Stimulated activated CD4-positive, alpha-beta T cell treated with anti-CD3 and anti-CD28 coated beads, Interleukin-12 subunit alpha, Interleukin-12 subunit beta, amount 100 ng/mL, for 24 hours (primary cell): ENCODE measurements around the gene FAM83B.
"Not testable (repeated sequence)": the region's sequence is repeated elsewhere in the genome, so short reads cannot be mapped to it uniquely, and the experiment has no call there.

Experiments
- DNase-seq, 2 experiments: peaks; one replicate each; pipeline ENCODE4 v3.0.0-alpha.2; 2020; ENCODE audit warnings: low read depth in 2 of 2

Gene FAM83B

GRCh38 chr6:54861905-54862616 lies 15.5 kb downstream of the FAM83B start:
- no peak for DNase-seq

- DNase-seq = no peak
Observed at GRCh38 chr6:54864272-54864671, 17.7 kb downstream of the FAM83B start.

- no peak for DNase-seq
Observed at GRCh38 chr6:54865091-54865631, 18.6 kb downstream of the FAM83B start.

GRCh38 chr6:54868556-54868955 lies 22.0 kb downstream of the FAM83B start:
- no peak for DNase-seq

GRCh38 chr6:54873599-54873998 lies 27.0 kb downstream of the FAM83B start:
- no peak for DNase-seq

- no peak for DNase-seq
Observed at GRCh38 chr6:54874349-54875048, 27.9 kb downstream of the FAM83B start.

- DNase-seq = no peak
Observed at GRCh38 chr6:54875539-54875938, 29.0 kb downstream of the FAM83B start.

GRCh38 chr6:54876365-54876764 lies 29.8 kb downstream of the FAM83B start:
- DNase-seq = no peak

GRCh38 chr6:54876871-54877270 lies 30.3 kb downstream of the FAM83B start:
- no peak for DNase-seq

- DNase-seq = no peak
Observed at GRCh38 chr6:54877713-54878317, 31.2 kb downstream of the FAM83B start.

GRCh38 chr6:54878718-54879117 lies 32.1 kb downstream of the FAM83B start:
- no peak for DNase-seq

GRCh38 chr6:54879188-54879985 lies 32.8 kb downstream of the FAM83B start:
- DNase-seq = no peak

GRCh38 chr6:54881067-54881730 lies 34.6 kb downstream of the FAM83B start:
- no peak for DNase-seq

GRCh38 chr6:54881891-54882290 lies 35.3 kb downstream of the FAM83B start:
- not testable (repeated sequence) for DNase-seq

- DNase-seq = no peak
Observed at GRCh38 chr6:54886932-54887584, 40.5 kb downstream of the FAM83B start.

GRCh38 chr6:54891536-54891935 lies 45.0 kb downstream of the FAM83B start:
- no peak for DNase-seq

- DNase-seq = no peak
Observed at GRCh38 chr6:54892831-54893230, 46.3 kb downstream of the FAM83B start.

GRCh38 chr6:54893818-54894217 lies 47.2 kb downstream of the FAM83B start:
- DNase-seq = no peak

GRCh38 chr6:54896302-54896701 lies 49.7 kb downstream of the FAM83B start:
- no peak for DNase-seq

- no peak for DNase-seq
Observed at GRCh38 chr6:54897462-54898189, 51.1 kb downstream of the FAM83B start.
